NB4 (cell line): ENCODE measurements around the gene FAT3.

Experiments
- CTCF ChIP-seq: IDR thresholded peaks from one replicate; pipeline ENCODE4 v1.5.1; 2012; ENCODE audit warnings: low read depth, low read length
- MAX ChIP-seq: IDR thresholded peaks from 2 replicates; pipeline ENCODE4 v1.6.1; 2011; ENCODE audit warnings: low read depth, low read length

GRCh38 chr11:92227230-92227814 lies 2.7 kb downstream of the FAT3 start:
- TF ChIP-seq CTCF, result no peak
- TF ChIP-seq MAX, result no peak
